Activated CD4-positive, CD25-positive, alpha-beta regulatory T cell treated with anti-CD3 and anti-CD28 coated beads, Interleukin-2, amount 50 U/mL, for 16 hours (primary cell): ENCODE measurements around the gene PTX3.

Experiments
- DNase-seq: peaks from one replicate; pipeline ENCODE4 v3.0.0-alpha.2; 2020; ENCODE audit warnings: low read depth, low spot score

PTX3 gene

GRCh38 chr3:157475921-157476414 lies 39.3 kb downstream of the PTX3 start:
- DNase-seq = no peak

DNA sequence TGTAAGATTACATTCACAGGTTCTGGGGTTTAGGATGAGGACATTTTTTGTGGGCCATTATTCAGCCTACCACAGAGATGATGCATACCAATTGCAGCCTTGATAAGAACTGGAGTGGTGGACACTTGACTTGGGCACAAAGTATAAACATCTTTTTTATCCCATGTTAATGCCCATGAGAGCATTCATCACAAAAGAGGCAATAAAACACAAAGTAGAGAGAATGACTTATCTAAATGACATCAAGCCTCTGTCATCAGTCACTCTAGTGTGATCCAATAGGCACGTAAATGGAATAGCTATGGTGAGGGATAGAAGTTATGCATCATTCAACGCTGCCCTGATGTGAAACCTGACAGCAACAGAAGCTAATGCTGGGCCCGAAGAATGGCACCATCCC lies 40.8 kb downstream of the PTX3 start:
- no peak for DNase-seq

DNA sequence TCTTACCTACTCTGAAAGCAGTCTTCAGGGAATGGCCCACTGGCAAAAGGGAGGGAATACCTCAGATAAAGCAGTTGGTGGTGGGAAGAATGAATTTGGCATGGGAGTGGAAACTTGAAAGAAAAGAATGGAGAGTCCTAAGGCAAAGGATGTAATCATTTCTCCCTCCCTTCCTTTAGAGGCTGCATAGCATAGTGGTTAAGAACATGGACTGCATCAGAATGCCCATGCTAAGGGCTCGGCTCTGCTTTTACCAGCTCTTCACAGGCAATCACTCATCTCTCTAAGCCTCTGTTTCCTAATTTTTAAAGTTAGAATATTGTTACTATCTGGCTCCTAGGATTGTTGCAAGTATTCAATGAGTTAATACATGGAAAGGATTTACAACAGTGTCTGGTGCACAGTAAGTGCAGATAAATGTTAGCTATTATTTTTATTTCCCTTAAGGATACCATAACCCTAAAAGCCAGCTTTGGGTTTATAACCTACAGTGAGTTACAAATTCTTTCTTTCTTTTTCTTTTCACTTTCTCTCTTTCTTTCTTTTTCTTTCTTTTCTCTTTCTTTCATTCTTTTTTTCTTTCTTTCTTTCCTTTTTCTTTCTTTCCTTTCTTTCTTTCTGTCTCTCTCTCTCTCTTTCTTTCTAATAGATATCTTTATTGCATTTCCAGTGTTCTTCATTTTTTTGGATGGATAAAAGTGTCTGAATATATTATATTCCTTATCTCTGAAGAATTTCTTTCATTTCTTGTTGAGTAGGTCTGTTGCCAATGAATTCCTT lies 43.0 kb downstream of the PTX3 start:
- no peak for DNase-seq

GRCh38 chr3:157487339-157487738 lies 50.7 kb downstream of the PTX3 start:
- no peak for DNase-seq

DNA sequence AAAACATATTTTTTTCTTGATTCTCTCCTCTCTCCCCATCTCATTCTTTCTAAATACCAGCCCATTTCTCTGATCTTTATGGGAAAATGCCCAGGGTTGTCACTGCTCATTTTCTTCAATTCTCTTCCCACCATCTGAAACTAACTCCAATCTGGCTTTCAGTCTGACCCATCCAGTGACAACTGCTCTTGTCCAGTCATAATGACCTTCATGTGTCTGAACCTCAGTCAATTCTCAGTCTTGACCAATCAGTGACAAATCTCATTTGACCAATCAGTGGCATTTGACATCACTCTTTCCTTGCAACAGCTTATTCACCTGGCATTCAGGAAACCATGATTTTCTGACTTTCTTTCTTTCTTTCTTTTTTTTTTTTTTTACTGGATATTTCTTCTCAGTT lies 51.5 kb downstream of the PTX3 start:
- no peak for DNase-seq

DNA sequence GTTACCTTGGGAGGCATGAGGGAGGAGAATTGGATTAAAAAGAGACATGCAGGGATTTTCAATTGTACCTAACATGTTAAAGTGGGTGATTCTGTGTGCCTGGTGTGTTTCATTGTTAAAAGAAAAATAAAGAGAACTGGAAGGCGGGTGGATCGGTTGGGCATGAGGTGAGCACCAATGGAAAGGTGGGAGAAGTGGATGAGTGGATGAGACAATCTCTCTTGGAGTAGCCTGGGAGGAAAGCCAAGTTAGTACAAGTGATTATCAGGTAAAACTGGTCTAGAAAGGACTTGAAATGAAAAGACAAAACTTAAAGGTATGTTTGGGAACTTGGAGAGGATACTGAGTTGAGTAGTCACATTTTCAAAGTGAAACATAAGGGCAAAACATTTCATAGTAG lies 54.5 kb downstream of the PTX3 start:
- no peak for DNase-seq
